Prostate gland (tissue), 1 donor: Measurements from ENCODE around the gene AKT3.

Experiments
- POLR2A ChIP-seq: fragments of 450-650 bp; IDR thresholded peaks from one replicate; pipeline ENCODE4 v1.6.1; 2016; ENCODE audit warnings: antibody characterized with exemption, mild to moderate bottlenecking
- POLR2AphosphoS5 ChIP-seq: sonication (generic); formaldehyde crosslinking; IDR thresholded peaks from one replicate; pipeline ENCODE4 v1.6.1; 2017; ENCODE audit warnings: antibody characterized with exemption

DNA sequence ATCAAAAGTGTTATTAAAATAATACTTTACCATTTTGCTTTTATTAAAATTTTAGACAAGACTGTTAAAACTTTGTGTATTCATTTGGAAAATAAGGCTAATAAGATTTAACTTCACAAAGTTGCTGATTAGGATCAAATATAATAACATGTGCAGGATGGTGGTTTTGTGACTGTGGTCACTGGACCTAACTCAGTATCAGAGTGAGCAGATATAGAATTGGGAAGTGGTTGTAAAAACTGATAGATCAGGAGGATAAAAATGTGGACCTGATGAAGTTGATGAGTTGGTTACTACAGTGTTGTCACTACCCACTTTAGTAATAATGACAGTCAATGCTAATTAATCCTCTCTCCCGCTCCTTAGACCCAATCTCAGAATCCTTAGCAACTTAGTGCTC, 186.4 kb downstream of the AKT3 start:
- TF ChIP-seq POLR2A, result no peak
- no peak for TF ChIP-seq POLR2AphosphoS5
